ENCODE measurements around the gene PCK1.

DNA sequence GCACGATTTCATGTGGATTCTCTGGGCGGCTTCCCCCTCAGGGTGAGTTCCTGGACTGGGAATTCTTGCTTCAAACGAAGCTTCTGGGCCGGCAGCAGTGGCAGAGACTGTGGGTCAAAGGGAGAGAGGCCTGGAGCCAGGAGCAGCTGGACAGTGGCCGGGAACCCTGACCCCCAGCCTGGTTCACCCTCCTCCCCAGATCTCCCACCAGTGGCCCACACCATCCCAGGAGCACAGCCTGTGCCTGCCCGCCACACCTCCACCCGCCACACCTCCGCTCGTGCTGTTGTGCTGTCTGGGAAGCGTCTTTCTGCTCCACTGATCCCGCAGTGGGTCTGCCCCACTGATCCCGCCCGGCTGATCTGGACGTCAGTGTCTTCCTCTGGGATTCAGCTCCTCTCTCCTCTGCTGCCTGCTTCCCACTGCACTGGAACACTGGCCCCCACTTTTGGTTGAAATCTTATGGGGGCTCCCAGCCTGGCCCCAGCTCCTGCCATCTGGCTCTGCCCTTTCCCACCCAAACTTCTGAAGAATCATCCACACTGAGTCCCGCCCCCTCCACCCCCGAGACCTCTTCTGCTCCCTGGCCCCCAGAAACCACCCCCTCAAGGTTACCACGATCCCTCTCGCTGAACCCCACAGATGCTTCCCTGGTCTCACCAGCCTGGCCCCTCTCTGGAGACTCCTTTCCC is 49.5 kb downstream of the PCK1 start:
- no peak for TF ChIP-seq EZH2 (IDR thresholded peaks at IDR 0.05)
- no peak for TF ChIP-seq JUND (IDR thresholded peaks at IDR 0.05)
- TF ChIP-seq, protein P1, sequence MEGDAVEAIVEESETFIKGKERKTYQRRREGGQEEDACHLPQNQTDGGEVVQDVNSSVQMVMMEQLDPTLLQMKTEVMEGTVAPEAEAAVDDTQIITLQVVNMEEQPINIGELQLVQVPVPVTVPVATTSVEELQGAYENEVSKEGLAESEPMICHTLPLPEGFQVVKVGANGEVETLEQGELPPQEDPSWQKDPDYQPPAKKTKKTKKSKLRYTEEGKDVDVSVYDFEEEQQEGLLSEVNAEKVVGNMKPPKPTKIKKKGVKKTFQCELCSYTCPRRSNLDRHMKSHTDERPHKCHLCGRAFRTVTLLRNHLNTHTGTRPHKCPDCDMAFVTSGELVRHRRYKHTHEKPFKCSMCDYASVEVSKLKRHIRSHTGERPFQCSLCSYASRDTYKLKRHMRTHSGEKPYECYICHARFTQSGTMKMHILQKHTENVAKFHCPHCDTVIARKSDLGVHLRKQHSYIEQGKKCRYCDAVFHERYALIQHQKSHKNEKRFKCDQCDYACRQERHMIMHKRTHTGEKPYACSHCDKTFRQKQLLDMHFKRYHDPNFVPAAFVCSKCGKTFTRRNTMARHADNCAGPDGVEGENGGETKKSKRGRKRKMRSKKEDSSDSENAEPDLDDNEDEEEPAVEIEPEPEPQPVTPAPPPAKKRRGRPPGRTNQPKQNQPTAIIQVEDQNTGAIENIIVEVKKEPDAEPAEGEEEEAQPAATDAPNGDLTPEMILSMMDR (IDR thresholded peaks at IDR 0.05 in 2 of 3, conservative IDR thresholded peaks at IDR 0.05 in 1 of 3; ENCODE audit: borderline replicate concordance in 1 of 3, insufficient read depth in 1 of 3, low read depth in 2 of 3, low read length in 2 of 3), result no peak
- no peak for TF ChIP-seq SRF (IDR thresholded peaks at IDR 0.05; ENCODE audit: low read depth)
- no peak for TF ChIP-seq CEBPB (IDR thresholded peaks at IDR 0.05; ENCODE audit: low read depth)
- TF ChIP-seq POLR2A (IDR thresholded peaks at IDR 0.05; ENCODE audit: borderline replicate concordance, extremely low read depth, insufficient read depth, insufficient read length), result no peak
- TF ChIP-seq POLR2AphosphoS5 (IDR thresholded peaks at IDR 0.05; ENCODE audit: low read depth, low read length), result no peak
- TF ChIP-seq, protein P2, sequence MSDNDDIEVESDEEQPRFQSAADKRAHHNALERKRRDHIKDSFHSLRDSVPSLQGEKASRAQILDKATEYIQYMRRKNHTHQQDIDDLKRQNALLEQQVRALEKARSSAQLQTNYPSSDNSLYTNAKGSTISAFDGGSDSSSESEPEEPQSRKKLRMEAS (IDR thresholded peaks at IDR 0.05), result no peak
- no peak for TF ChIP-seq EZH2phosphoT487 (IDR thresholded peaks at IDR 0.05; ENCODE audit: borderline replicate concordance)
- TF ChIP-seq, protein P3, sequence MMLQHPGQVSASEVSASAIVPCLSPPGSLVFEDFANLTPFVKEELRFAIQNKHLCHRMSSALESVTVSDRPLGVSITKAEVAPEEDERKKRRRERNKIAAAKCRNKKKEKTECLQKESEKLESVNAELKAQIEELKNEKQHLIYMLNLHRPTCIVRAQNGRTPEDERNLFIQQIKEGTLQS (IDR thresholded peaks at IDR 0.05), result no peak
- TF ChIP-seq, protein P4, sequence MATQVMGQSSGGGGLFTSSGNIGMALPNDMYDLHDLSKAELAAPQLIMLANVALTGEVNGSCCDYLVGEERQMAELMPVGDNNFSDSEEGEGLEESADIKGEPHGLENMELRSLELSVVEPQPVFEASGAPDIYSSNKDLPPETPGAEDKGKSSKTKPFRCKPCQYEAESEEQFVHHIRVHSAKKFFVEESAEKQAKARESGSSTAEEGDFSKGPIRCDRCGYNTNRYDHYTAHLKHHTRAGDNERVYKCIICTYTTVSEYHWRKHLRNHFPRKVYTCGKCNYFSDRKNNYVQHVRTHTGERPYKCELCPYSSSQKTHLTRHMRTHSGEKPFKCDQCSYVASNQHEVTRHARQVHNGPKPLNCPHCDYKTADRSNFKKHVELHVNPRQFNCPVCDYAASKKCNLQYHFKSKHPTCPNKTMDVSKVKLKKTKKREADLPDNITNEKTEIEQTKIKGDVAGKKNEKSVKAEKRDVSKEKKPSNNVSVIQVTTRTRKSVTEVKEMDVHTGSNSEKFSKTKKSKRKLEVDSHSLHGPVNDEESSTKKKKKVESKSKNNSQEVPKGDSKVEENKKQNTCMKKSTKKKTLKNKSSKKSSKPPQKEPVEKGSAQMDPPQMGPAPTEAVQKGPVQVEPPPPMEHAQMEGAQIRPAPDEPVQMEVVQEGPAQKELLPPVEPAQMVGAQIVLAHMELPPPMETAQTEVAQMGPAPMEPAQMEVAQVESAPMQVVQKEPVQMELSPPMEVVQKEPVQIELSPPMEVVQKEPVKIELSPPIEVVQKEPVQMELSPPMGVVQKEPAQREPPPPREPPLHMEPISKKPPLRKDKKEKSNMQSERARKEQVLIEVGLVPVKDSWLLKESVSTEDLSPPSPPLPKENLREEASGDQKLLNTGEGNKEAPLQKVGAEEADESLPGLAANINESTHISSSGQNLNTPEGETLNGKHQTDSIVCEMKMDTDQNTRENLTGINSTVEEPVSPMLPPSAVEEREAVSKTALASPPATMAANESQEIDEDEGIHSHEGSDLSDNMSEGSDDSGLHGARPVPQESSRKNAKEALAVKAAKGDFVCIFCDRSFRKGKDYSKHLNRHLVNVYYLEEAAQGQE (IDR thresholded peaks at IDR 0.05; ENCODE audit: low read depth), result no peak

Data from HCT116 (cell line).